CD4-positive, alpha-beta T cell treated with Interleukin-2 at 100 ng/mL for 4 hours (primary cell): ENCODE measurements around the gene DCTN4.

Experiments used
- DNase-seq: peaks from one replicate; pipeline ENCODE4 v3.0.0-alpha.2; 2020; ENCODE audit warnings: low spot score

Gene DCTN4

GRCh38 chr5:150740992-150741391, 17.8 kb downstream of the DCTN4 start:
- no peak for DNase-seq

- DNase-seq = no peak
Observed at GRCh38 chr5:150738862-150739261, 20.0 kb downstream of the DCTN4 start.

- DNase-seq = no peak
Observed at GRCh38 chr5:150734579-150735384, 24.0 kb downstream of the DCTN4 start.

GRCh38 chr5:150731669-150732242, 27.1 kb downstream of the DCTN4 start:
- DNase-seq = no peak

DNA sequence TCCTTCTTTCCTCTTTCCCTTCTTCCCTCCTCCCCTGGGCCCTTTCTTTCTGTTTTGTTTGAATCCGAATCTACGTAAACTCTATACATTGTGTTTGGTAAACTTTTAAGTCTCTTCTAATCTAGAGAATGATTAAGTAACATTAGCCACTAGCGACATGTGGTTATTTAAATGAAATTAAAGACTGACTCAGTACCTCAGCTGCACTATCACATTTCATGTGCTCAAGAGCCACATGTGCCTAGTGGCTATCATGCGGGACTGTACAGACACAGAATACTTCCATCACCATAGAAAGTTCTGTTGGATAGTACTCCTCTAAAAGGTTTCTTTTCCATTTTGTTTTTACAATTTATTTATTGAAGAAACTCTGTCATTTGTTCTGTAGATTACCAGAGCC, 29.0 kb downstream of the DCTN4 start:
- DNase-seq = no peak

DNA sequence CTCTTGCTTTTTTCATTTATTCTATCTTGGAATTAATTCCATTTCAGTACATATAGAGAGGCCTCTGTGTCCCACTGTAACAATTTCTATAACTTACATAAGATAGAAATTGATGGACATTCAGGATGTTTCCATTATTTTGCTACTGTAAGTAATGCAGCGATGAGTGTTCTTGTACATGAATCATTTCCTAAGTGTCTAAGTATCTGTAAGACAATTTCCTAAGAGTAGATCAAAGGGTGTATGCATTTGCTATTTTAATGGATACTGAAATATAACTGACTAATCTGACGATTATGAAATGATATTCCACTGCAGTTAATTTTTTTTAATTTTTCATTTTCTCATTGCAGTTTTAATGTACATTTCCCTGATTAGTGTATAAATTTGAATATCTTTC, 35.0 kb downstream of the DCTN4 start:
- no peak for DNase-seq

GRCh38 chr5:150710165-150710564, 48.7 kb downstream of the DCTN4 start:
- DNase-seq = no peak

GRCh38 chr5:150706776-150707390, 51.9 kb downstream of the DCTN4 start:
- DNase-seq = no peak

- DNase-seq = no peak
Observed at GRCh38 chr5:150703762-150704161, 55.1 kb downstream of the DCTN4 start.

- DNase-seq = peak; percentile 90
Observed at GRCh38 chr5:150700594-150701377, 58.0 kb downstream of the DCTN4 start, which contains the start of gene RBM22. Gene RBM22 (minus strand): TSS chr5:150701062. CDS start chr5:150700985, 77 bp downstream.

DNA sequence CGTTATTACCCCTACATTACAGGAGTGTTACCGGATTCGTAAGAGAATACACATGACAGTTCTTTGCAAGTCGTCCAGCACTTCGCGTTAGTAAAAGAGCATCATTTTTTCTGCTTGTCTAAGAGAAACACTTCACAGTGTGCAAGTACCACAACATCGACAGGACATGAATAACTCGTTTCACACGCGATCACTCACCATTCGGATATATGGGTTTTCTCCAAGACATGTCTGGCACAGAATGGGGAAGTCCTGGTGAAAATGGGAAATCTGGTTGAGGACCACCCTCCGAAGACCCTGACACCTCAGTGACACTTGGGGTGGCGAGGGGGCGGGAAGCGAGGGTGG, 58.6 kb downstream of the DCTN4 start:
- no peak for DNase-seq

DNA sequence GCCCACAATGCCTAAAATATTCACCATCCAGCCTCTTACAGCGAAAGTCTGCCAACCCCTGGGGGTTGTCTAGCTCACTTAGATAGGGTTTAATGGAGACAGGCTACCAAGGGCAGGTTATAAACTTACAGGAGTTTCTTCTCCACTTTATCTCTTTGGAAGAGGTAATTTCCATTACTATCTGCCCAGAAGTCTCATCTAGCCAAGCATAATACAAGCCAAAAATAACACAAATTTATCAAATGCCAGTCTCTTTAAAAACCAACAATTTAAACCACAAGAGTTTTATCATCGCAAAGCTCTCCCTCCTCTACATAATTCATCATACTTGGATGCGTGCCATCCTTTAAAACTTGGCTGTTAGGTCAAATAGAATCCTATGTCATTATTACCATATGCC, 64.2 kb downstream of the DCTN4 start:
- DNase-seq = no peak

DNA sequence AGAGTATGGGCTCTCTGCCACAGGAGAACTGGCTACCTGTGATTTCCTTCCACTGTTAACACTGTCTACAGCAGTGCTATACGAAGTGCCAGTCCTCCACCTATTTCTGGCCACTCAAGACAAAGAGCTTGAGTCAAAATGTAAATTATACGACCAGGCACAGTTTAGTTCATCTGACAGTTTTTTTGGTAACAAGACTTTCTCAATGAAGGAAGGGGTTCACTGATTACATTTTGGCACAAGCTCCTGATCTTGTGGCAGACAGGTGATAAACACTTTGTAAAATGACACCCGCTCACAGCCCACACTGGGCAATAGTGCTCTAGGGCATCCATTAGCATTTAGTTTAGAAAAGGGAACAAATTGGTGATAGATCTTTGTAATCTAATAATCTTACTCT, 66.5 kb downstream of the DCTN4 start:
- DNase-seq = no peak

- no peak for DNase-seq
Observed at GRCh38 chr5:150690760-150691159, 68.1 kb downstream of the DCTN4 start.

DNA sequence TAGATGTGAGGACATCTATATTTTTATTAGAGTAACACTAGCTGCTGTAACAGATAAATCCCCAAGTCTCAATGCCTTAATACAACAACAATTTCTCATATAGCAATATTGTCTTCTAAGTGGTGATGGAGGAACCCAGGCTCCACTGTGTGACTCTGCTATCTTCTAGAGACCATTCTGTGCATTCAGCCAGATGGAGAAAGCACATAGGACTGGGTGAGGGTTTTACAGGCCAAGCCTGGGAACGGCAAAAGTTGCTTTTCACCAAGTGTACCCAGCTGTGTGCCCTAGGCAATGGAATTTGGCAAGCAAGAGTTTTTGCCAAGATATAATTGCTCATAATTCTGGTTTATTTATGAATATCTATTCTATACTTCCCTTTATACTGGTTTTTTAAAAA, 69.7 kb downstream of the DCTN4 start:
- DNase-seq = no peak

DNA sequence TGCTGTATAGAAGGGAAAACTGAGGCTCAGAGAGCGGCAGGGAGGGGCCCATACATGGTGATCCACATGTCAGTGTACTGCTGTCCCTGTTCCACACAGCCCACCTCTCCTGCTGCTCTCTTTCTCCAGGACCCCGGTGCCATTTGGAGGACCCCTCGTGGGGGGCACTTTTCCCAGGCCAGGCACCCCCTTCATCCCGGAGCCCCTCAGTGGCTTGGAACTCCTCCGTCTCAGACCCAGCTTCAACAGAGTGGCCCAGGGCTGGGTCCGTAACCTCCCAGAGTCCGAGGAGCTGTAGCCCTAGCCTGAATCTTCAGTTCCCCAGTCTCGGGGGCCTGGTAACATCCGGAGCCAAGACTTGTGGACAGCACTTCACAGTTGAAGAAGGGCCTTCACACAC, 82.2 kb downstream of the DCTN4 start:
- DNase-seq = no peak

GRCh38 chr5:150675069-150675468, 83.7 kb downstream of the DCTN4 start:
- no peak for DNase-seq

GRCh38 chr5:150674341-150674821, 84.4 kb downstream of the DCTN4 start:
- DNase-seq = no peak

GRCh38 chr5:150672884-150673275, 85.9 kb downstream of the DCTN4 start:
- no peak for DNase-seq

- peak; percentile 8 for DNase-seq
Observed at GRCh38 chr5:150672237-150672883, 86.5 kb downstream of the DCTN4 start.

GRCh38 chr5:150671509-150672236, 87.1 kb downstream of the DCTN4 start:
- no peak for DNase-seq
